Sigmoid colon (tissue), 4 donors: ENCODE results near the gene RIPK4.

Source experiments
- POLR2A ChIP-seq, 2 donors: fragments of 450-650 bp; IDR thresholded peaks; one replicate each; pipeline ENCODE4 v1.6.1; 2016; ENCODE audit warnings: antibody characterized with exemption in 2 of 2, mild to moderate bottlenecking in 2 of 2, moderate library complexity in 2 of 2
- POLR2AphosphoS5 ChIP-seq, 4 donors: sonication (generic); formaldehyde crosslinking; IDR thresholded peaks; one replicate each; pipeline ENCODE4 v1.6.1; 2017; ENCODE audit warnings: antibody characterized with exemption in 4 of 4
- TF ChIP-seq, protein P1 (sequence below), 4 experiments: fragments of 450-650 bp in 3 of 4; fragments of 200-600 bp in 1 of 4; IDR thresholded peaks; one replicate each; pipeline ENCODE4 v1.5.1; 2016 to 2019; ENCODE audit warnings: antibody characterized with exemption in 4 of 4, mild to moderate bottlenecking in 3 of 4, moderate library complexity in 2 of 4

DNA sequence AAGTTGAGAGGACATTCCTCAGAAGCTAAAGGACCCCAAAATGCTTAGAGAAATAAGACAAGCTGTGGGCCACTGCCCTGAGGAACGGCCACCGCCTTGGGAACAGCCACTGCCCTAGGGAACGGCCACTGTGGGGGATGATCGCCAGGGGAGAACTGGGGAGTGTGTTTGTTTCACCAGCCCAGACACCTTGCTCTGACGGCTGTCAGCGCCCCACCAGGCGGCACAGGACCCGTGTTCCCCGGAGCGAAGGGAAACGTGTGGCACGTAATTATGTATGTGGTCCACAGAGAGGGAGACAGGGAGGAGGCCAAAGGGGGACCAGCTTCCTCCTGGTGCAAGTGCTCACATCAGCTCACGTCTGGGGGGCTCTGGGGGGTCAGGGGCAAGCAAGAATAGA, 45.8 kb upstream of the RIPK4 start:
- TF ChIP-seq POLR2AphosphoS5 (IDR thresholded peaks at IDR 0.05) (no peak), POLR2A (IDR thresholded peaks at IDR 0.05) (no peak)
- TF ChIP-seq, protein P1, sequence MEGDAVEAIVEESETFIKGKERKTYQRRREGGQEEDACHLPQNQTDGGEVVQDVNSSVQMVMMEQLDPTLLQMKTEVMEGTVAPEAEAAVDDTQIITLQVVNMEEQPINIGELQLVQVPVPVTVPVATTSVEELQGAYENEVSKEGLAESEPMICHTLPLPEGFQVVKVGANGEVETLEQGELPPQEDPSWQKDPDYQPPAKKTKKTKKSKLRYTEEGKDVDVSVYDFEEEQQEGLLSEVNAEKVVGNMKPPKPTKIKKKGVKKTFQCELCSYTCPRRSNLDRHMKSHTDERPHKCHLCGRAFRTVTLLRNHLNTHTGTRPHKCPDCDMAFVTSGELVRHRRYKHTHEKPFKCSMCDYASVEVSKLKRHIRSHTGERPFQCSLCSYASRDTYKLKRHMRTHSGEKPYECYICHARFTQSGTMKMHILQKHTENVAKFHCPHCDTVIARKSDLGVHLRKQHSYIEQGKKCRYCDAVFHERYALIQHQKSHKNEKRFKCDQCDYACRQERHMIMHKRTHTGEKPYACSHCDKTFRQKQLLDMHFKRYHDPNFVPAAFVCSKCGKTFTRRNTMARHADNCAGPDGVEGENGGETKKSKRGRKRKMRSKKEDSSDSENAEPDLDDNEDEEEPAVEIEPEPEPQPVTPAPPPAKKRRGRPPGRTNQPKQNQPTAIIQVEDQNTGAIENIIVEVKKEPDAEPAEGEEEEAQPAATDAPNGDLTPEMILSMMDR (IDR thresholded peaks at IDR 0.05) = no peak
